ENCODE data around the gene SRRD.

GRCh38 chr22:26485806-26486390 lies 2.2 kb downstream of the SRRD start:
- TF ChIP-seq EZH2 (IDR thresholded peaks at IDR 0.05), result no peak
- TF ChIP-seq POLR2AphosphoS5 (IDR thresholded peaks at IDR 0.05; ENCODE audit: borderline replicate concordance, low read depth, low read length), result no peak

Measured in SK-N-MC (cell line).